A549 treated with Hydrocortisone at 1 μM for 4 hours (cell line): ENCODE data around the gene GLUL. TPM values are rescaled to one million over a fixed set of nuclear protein-coding genes. Genes with fewer than 3 reads are reported as not detected.

Source experiments
- total RNA-seq: library from RNA; stranded (reverse); fragments of 200-300 nt; extraction: Qiagen RNA extraction; gene quantifications from 5 replicates; pipeline ENCODE4 v1.2.3, GENCODE V29; 2022

The GLUL gene
- 22.5 to 28.3 TPM (median 23.8 TPM) in 5 replicates for total RNA-seq

GRCh38 chr1:182391362-182392049 lies at the start of gene GLUL:
TSS of gene GLUL (minus strand) at chr1:182391790. CDS start at chr1:182388737, 3,053 bp downstream.

GRCh38 chr1:182400567-182400966 lies 9.0 kb upstream of the GLUL start, which contains the start of gene TEDDM1:
TSS of gene TEDDM1 (minus strand) at chr1:182400667. CDS start at chr1:182400485, 182 bp downstream.

Other genes starting within 250 kb of the GLUL start
- not detected in 5 replicates for gene TEDDM1, start 8.9 kb upstream of the GLUL start, total RNA-seq
- gene RGSL1, start 58.4 kb upstream of the GLUL start, total RNA-seq, result not detected in 5 replicates
- 1.4 to 2.8 TPM (median 1.8 TPM) in 5 replicates for gene RNASEL, start 197.5 kb upstream of the GLUL start, total RNA-seq
- 0.18 to 0.45 TPM (median 0.24 TPM) in 5 replicates for gene RGS16, start 212.6 kb upstream of the GLUL start, total RNA-seq